GM19397 (cell line): ENCODE data around the gene BRF1.

Experiments used
- ATAC-seq: cut with Tn5 transposase; IDR thresholded peaks from one replicate; pipeline ENCODE4 v1.9.1; 2021; ENCODE audit warnings: mild to moderate bottlenecking, moderate library complexity; ENCODE audit not compliant: unreplicated experiment

BRF1 gene

DNA sequence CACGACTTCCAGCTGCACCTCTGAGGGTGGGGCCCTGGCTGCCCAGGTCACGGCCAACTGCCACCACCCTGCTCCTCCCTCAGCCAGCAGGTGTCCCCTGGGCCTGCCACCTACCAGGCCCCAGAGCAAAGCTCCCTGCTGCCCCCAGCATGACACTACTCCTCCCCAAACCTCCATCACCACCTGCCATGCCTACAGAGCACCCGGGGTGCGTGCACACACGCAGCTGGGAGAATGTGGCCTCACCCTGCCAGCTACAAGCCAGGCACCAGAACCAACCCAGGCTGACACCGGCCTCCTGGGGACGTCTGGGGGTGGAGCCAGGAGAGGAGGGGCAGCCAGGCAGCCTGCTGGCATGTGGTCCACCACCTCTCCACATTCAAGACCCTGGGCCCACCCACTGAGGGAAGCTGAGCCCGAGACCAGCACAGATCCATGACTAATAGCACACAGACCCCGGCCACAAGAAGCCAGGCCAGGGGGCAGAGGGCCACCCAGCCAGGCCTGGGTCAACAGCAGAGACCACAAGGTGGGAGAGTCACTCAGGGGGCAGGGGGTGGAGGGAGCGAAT, 135.6 kb downstream of the BRF1 start:
- ATAC-seq, result no peak

GRCh38 chr14:105163040-105163742, 137.6 kb downstream of the BRF1 start:
- no peak for ATAC-seq

DNA sequence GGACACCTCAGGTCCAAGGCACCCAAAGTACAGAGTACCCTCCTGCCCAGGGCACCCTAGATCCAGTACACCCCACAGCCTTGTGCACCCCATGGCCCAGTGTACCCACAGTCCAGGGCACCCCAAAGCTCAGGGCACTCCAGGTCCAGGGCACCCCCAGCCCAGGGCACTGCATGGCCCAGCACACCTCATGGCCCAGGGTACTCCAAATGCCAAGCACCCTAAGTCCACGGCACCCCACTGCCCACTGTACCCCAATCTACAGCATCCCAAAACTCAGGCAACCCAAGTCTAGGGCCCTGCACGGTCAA, 138.2 kb downstream of the BRF1 start:
- ATAC-seq, result no peak

DNA sequence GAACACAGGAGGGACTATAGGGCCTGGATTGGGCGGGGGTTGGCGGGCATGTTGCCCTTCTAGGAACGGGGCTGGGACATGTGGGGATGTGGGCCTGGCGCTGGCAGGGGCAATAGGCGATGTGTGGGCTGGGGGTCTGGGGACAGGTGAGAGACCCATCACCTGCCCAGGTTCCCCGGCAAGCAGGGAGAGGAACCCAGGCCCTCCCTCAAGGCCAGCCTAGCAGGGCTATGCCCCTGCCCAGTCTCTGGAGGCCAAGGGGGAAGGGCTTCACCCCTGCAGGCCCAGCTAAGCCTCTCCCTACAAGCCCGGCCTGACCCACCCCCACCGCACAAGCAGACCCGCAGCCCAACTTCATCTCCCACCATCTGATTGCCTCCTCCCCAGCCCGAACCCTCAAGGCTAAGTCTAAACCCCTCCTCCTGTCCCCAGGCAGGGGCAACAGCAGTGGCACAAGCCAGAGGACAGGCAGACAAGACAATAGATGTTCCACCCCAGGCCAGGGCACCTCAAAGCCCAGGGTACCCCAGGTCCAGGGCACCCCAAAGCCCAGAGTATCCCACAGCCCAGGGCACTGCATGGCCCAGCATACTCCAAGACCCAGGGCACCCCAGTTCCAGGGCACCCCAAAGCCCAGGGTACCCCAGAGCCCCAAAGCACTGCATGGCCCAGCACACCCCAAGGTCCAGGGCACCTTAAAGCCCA, 138.7 kb downstream of the BRF1 start:
- ATAC-seq, result no peak

DNA sequence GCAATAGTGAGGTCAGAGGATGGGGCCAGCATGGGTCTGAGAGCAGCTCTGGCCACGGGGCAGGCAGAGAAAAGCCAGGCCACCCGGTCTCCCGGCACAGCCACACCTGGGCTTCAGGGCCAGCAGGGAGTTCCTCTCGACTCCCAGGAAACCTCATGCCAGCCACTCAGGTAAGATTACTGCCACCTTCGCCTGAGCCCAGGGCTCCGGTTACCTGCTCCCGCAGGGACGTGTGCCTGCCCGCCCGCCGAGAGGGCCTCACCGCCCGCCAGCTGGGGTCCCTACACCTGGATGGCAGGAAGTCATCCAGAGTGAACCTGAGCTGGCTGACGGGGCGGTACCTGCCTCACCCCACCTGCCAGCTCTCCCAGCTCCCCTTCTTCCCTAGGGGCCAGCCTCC, 139.5 kb downstream of the BRF1 start:
- ATAC-seq, result no peak

GRCh38 chr14:105160776-105161175, 140.0 kb downstream of the BRF1 start:
- no peak for ATAC-seq

- no peak for ATAC-seq
Measured at GRCh38 chr14:105159344-105159743, 141.5 kb downstream of the BRF1 start.
